Adrenal gland (tissue), 5 donors: ENCODE results near the gene ARHGEF26.

Experiments used
- POLR2A ChIP-seq, 2 donors: fragments of 450-650 bp; IDR thresholded peaks; one replicate each; pipeline ENCODE4 v1.6.1; 2017; ENCODE audit warnings: antibody characterized with exemption in 2 of 2, mild to moderate bottlenecking in 2 of 2, moderate library complexity in 1 of 2
- TF ChIP-seq, protein P1 (sequence below), 6 experiments: fragments of 450-650 bp in 4 of 6; fragments of 200-600 bp in 2 of 6; sonication (generic) in 1 of 6; IDR thresholded peaks; 1 replicate in 5 of 6; 2 replicates in 1 of 6; pipeline versions ENCODE4 v1.5.1 to v1.8.0; 2016 to 2021; ENCODE audit warnings: antibody characterized with exemption in 6 of 6, mild to moderate bottlenecking in 2 of 6, moderate library complexity in 1 of 6
- donor health status: DM: no; HTN: no; CAD: no.

DNA sequence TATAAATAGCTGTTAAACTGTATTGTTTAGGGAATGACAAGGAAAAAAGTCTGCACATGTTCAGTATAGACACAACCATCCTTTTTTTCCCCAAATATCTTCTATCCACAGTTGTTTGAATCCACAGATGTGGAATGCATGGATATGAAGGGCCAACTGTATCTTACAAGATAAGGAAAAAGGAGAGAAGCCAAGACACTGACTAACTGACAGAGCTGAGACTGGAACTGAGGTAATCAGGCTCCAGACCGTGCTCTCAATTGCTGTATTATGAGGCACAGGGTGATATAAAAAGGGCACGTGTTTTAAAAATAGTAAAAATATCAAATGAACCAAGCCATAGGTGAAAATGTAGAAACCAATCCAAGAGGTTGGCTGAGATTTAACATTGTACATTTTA, 154.1 kb downstream of the ARHGEF26 start:
- TF ChIP-seq, protein P1, sequence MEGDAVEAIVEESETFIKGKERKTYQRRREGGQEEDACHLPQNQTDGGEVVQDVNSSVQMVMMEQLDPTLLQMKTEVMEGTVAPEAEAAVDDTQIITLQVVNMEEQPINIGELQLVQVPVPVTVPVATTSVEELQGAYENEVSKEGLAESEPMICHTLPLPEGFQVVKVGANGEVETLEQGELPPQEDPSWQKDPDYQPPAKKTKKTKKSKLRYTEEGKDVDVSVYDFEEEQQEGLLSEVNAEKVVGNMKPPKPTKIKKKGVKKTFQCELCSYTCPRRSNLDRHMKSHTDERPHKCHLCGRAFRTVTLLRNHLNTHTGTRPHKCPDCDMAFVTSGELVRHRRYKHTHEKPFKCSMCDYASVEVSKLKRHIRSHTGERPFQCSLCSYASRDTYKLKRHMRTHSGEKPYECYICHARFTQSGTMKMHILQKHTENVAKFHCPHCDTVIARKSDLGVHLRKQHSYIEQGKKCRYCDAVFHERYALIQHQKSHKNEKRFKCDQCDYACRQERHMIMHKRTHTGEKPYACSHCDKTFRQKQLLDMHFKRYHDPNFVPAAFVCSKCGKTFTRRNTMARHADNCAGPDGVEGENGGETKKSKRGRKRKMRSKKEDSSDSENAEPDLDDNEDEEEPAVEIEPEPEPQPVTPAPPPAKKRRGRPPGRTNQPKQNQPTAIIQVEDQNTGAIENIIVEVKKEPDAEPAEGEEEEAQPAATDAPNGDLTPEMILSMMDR (IDR thresholded peaks at IDR 0.05), result no peak
- no peak for TF ChIP-seq POLR2A (IDR thresholded peaks at IDR 0.05)
